Measurements from ENCODE around the gene HGFAC. TPM values are rescaled to one million over a fixed set of nuclear protein-coding genes. Genes with fewer than 3 reads are reported as not detected.

HGFAC gene
- total and polyA plus RNA-seq, 2 of the 13 experiments (the other 11 are each of a cell fraction or from before 2014, with no cell fraction given): 8.5 to 63.6 TPM

DNA sequence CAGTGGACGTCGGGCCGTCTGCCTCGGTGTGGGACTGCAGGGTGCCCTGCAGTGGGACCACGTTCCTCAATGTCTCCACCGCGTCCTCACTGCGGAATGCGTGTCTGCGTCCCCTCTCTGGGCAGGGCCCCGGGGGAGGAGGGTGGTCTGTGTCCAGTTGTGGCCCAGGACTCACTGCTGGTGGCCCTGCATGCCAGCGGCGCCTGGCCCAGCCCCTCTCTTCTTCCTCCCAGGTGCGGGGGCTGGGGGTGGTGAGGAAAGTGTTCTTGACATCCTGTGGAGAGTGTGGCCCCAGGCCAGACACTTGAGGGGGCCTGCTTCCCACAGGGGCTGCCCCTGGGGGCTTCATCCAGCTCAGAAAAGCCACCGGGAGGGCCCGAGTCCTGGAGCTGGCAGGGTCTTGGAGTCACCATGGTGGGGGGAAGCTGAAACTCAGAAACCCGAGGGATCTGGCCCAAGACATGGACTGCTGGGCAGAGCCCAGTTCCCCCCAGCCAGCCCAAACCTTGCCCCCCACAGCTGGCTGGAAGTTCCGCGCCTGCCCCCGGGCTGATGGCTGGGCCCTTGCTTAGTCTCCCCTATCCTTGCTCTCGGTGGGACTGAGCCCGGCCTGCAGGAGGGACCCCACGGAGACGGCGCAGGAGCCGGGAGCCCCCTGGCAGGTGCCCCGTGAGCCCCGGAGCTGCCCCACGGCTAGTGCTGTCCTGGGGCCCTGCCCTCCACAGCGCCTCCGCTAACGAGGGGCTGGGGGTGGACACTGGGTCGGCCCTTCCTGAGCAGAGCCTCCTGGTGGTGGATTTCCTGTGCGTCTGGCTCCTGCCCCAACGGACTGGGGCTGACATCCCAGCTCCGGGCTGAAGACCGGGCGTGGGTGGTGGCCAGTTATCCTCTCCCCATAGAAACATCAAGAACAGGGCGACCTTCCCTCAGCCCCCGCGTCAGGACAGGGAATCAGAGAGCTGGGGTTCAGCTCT, 24.2 kb downstream of the HGFAC start (continued):
- TF ChIP-seq, protein P1, sequence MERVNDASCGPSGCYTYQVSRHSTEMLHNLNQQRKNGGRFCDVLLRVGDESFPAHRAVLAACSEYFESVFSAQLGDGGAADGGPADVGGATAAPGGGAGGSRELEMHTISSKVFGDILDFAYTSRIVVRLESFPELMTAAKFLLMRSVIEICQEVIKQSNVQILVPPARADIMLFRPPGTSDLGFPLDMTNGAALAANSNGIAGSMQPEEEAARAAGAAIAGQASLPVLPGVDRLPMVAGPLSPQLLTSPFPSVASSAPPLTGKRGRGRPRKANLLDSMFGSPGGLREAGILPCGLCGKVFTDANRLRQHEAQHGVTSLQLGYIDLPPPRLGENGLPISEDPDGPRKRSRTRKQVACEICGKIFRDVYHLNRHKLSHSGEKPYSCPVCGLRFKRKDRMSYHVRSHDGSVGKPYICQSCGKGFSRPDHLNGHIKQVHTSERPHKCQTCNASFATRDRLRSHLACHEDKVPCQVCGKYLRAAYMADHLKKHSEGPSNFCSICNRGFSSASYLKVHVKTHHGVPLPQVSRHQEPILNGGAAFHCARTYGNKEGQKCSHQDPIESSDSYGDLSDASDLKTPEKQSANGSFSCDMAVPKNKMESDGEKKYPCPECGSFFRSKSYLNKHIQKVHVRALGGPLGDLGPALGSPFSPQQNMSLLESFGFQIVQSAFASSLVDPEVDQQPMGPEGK (CRISPR knock-in tag; IDR thresholded peaks at IDR 0.05): peak; percentile 62

DNA sequence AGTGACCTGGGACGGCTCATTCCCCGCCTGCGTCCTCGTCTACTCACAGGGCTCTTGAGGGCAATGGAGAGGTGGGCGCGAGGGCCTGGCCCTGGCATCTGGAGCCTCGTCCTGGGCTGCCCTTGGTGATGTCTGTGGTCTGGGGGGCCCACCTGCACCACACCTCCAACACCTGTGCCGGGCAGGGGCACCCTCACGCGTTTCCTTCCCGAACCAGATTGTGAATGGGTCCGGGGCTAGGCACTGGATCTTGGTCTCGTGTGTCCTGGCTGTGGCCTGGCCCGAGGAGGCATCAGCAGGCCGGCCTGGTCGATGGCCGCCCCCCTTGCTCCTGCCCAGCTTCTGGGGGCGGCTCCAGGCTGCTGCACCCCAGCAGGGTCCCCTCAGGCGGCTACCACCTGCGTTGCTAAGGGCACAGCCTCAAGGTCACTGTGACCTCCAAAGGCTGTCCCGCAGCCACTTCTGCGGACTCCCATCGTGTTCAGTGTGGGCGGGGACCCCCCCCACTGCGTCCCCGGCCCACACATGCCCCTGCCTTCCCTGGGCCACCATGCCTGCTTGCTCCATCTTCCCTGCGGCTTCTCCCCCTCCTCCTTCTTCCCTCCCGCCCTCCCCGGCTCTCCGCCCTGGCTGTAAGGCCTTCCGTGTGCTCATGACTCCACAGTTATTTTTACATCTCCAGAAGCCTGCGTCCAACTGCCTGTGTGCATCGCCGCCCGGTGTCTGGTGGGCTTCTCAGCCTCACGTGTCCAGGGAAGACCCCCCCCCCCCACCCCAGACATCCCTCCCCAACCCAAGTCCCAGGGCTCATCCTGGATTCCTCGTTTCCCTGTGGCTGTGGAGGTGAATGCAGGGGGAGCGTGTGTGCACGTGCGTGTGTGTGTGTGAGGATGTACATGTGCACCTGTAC, 25.2 kb downstream of the HGFAC start:
- BruUV-seq (replicated peaks): no TSS peak
- no peak overlapping the region for H3K27ac ChIP-seq (ENCODE audit: extremely low read length, insufficient read depth, low read length)
- ChIA-PET CTCF (ENCODE audit: low intra/inter-chr PET ratio, low total read pairs) (interaction anchor here (1.1 kb wide), 1 partner anchor 360 kb away, joined by 4 read pairs; no protein-coding TSS in a partner anchor), POLR2A (no interaction called here)
- peaks cover 26 to 70% of the 10 kb centered on the region in 2 experiments for H3K27me3 ChIP-seq (ENCODE audit: control insufficient read depth in 1 of 2, insufficient read depth in 2 of 2, low read length in 2 of 2)
- H3K9me3 ChIP-seq (ENCODE audit: low read length): no peaks in the 10 kb centered on the region
- 50% methylated on average over 16 of the region's 40 CpGs for WGBS (ENCODE audit: low lambda C conversion rate)
- H3K9ac ChIP-seq (ENCODE audit: insufficient read depth, low read depth, low read length): no peak overlapping the region
- H4K20me1 ChIP-seq (ENCODE audit: insufficient read depth, low read length): no peaks in the 10 kb centered on the region
- no peak for FAIRE-seq
- TF ChIP-seq ELF1 (CRISPR knock-in tag; IDR thresholded peaks at IDR 0.05) (no peak), MNT (IDR thresholded peaks at IDR 0.05) (peak; percentile 50)
- H3K79me2 ChIP-seq (ENCODE audit: insufficient read depth, low read length): no peaks in the 10 kb centered on the region
- intact Hi-C loops (cut with micrococcal nuclease; ENCODE audit: unreplicated experiment) (no loop called here), in situ Hi-C loops (cut with HindIII; ENCODE audit: extremely low pct_ligation_motif_present, low pct_unique_long_range_greater_than_20kb) (no loop called here)
- no peak overlapping the region; the same call in 1 of the 2 replicates for H3K4me2 ChIP-seq (ENCODE audit: low read depth, low read length)
- no peaks in the 10 kb centered on the region for H3K36me3 ChIP-seq (replicated peaks in 1 of 2; ENCODE audit: control insufficient read depth in 1 of 2, insufficient read depth in 2 of 2, low read length in 2 of 2)
- ATAC-seq: no peak; the same call in 1 of the 3 replicates
- no peak overlapping the region for H2AFZ ChIP-seq (ENCODE audit: low read length)
- H3K4me3 ChIP-seq (replicated peaks in 1 of 3; ENCODE audit: insufficient read depth in 1 of 3, low read depth in 2 of 3, low read length in 3 of 3): no peak overlapping the region
- peaks cover 29% of the 10 kb centered on the region for H3K4me1 ChIP-seq (ENCODE audit: insufficient read depth, low read length)
- DNase-seq (ENCODE audit: low spot score): no peak

Measured in HepG2 (cell line).